Measurements from ENCODE around the gene TNFRSF1B. TPM values are rescaled to one million over a fixed set of nuclear protein-coding genes. Genes with fewer than 3 reads are reported as not detected.

Gene TNFRSF1B
- total RNA-seq, 1 donor from 2014 or later = 16.2 TPM

DNA sequence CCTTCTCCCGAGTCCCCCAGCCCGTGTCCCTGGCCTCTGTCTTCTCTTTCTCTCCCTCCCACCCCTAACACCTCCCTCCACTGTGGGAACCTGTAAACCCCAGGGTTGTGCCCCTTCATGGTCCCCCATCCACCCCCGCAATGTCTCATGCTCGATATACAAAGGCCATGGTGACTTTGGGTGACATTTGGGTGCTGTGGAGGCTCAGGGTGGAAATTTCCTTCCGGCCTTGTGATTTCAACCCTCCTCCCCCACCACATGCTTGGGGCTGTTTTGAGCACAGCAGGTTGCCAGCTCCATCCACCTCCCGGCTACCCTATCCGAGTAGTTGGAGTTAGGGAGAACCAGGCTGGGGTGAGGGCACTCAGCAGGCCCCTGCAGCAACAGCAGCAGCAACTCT, 37.3 kb downstream of the TNFRSF1B start:
- TF ChIP-seq, protein P1, sequence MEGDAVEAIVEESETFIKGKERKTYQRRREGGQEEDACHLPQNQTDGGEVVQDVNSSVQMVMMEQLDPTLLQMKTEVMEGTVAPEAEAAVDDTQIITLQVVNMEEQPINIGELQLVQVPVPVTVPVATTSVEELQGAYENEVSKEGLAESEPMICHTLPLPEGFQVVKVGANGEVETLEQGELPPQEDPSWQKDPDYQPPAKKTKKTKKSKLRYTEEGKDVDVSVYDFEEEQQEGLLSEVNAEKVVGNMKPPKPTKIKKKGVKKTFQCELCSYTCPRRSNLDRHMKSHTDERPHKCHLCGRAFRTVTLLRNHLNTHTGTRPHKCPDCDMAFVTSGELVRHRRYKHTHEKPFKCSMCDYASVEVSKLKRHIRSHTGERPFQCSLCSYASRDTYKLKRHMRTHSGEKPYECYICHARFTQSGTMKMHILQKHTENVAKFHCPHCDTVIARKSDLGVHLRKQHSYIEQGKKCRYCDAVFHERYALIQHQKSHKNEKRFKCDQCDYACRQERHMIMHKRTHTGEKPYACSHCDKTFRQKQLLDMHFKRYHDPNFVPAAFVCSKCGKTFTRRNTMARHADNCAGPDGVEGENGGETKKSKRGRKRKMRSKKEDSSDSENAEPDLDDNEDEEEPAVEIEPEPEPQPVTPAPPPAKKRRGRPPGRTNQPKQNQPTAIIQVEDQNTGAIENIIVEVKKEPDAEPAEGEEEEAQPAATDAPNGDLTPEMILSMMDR (IDR thresholded peaks at IDR 0.05; ENCODE audit: borderline replicate concordance) = no peak
- no peak overlapping the region for H3K27ac ChIP-seq (replicated peaks)
- H3K27me3 ChIP-seq (ENCODE audit: low read depth) = peaks cover 6% of the 10 kb centered on the region
- intact Hi-C loops (cut with micrococcal nuclease) = no loop called here
- peaks cover 45% of the 10 kb centered on the region for H3K36me3 ChIP-seq
- DNase-seq = no peak
- no peaks in the 10 kb centered on the region for H3K9me3 ChIP-seq (replicated peaks)
- H3K4me1 ChIP-seq = peaks cover 9% of the 10 kb centered on the region
- H3K4me3 ChIP-seq = no peak overlapping the region

DNA sequence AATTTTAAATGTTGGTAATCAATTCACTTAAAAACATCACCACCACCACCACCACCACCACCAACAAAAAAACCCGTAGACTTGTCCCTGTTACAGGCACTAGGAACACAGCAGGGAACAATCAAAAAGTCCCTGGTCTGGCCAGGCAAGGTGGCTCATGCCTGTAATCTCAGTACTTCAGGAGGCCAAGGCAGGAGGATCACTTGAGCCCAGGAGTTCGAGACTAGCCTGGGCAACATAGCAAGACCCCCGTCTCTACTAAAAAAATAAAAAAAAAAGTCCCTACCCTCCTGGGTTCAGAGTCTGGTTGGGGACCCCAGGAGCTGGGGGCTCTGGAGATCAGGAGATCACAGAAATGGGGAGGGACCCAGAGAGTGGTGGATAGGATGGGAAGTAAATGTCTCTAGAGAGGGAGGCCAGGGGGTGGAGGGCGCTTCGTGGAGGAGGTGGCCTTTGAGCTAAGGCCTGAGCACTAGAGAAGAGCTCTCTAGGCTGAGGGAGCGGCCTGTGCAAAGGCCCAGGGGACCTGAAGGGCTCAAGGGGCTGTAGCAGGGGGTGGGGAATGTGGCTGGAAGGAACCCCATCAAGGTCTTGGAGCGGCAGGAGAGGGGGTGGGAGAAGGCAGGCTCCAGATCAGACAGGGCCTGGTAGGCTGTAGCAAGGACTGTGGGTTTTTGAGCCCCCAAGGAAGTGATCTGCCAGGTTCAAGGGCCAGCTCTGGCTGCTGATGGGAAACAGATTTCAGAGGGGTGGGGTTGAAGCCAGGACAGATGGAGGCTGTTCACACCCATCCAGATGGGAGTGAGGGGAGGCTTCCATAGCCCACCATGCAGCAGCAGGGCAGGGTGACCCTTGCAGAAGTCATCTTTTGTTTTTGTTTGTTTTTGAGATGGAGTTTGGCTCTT, 38.2 kb downstream of the TNFRSF1B start:
- intact Hi-C loops (cut with micrococcal nuclease) = no loop called here
- Histone ChIP-seq H3K4me3 (no peak overlapping the region), H3K9me3 (replicated peaks) (no peaks in the 10 kb centered on the region), H3K4me1 (peaks cover 13% of the 10 kb centered on the region), H3K27me3 (ENCODE audit: low read depth) (no peaks in the 10 kb centered on the region), H3K36me3 (peaks cover 45% of the 10 kb centered on the region), H3K27ac (replicated peaks) (peak overlapping the region; percentile 40)
- DNase-seq = no peak
- TF ChIP-seq, protein P1 (IDR thresholded peaks at IDR 0.05; ENCODE audit: borderline replicate concordance) = no peak

DNA sequence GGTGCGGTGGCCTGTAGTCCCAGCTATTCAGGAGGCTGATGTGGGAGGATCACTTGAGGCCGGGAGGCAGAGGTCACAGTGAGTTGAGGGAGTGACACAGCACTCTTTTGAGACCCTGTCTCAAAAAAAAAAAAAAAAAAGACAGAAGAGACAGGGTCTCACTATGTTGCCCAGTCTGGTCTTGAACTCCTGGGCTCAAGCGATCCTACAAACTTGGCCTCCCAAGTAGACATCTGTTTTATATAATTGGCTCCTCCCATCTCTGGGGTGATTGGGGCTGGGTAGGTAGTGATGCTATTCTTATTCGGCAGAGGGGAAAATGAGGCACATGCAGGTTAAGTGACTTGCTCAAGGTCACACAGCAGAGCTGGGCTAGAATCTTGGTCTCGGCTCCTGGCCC, 39.4 kb downstream of the TNFRSF1B start:
- TF ChIP-seq, protein P1 (IDR thresholded peaks at IDR 0.05; ENCODE audit: borderline replicate concordance) = no peak
- Histone ChIP-seq H3K9me3 (replicated peaks) (no peaks in the 10 kb centered on the region), H3K36me3 (peaks cover 45% of the 10 kb centered on the region), H3K4me3 (no peak overlapping the region), H3K4me1 (peaks cover 13% of the 10 kb centered on the region), H3K27ac (replicated peaks) (no peak overlapping the region), H3K27me3 (ENCODE audit: low read depth) (no peaks in the 10 kb centered on the region)
- no peak for DNase-seq
- intact Hi-C loops (cut with micrococcal nuclease) = no loop called here

DNA sequence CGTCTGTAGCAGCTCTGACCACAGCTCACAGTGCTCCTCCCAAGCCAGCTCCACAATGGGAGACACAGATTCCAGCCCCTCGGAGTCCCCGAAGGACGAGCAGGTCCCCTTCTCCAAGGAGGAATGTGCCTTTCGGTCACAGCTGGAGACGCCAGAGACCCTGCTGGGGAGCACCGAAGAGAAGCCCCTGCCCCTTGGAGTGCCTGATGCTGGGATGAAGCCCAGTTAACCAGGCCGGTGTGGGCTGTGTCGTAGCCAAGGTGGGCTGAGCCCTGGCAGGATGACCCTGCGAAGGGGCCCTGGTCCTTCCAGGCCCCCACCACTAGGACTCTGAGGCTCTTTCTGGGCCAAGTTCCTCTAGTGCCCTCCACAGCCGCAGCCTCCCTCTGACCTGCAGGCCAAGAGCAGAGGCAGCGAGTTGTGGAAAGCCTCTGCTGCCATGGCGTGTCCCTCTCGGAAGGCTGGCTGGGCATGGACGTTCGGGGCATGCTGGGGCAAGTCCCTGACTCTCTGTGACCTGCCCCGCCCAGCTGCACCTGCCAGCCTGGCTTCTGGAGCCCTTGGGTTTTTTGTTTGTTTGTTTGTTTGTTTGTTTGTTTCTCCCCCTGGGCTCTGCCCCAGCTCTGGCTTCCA, 40.1 kb downstream of the TNFRSF1B start:
- Histone ChIP-seq H3K9me3 (replicated peaks) (no peaks in the 10 kb centered on the region), H3K4me1 (peaks cover 13% of the 10 kb centered on the region), H3K27me3 (ENCODE audit: low read depth) (no peaks in the 10 kb centered on the region), H3K27ac (replicated peaks) (no peak overlapping the region), H3K4me3 (no peak overlapping the region), H3K36me3 (peaks cover 41% of the 10 kb centered on the region)
- TF ChIP-seq, protein P1 (IDR thresholded peaks at IDR 0.05; ENCODE audit: borderline replicate concordance) = no peak
- intact Hi-C loops (cut with micrococcal nuclease) = no loop called here
- no peak for DNase-seq

DNA sequence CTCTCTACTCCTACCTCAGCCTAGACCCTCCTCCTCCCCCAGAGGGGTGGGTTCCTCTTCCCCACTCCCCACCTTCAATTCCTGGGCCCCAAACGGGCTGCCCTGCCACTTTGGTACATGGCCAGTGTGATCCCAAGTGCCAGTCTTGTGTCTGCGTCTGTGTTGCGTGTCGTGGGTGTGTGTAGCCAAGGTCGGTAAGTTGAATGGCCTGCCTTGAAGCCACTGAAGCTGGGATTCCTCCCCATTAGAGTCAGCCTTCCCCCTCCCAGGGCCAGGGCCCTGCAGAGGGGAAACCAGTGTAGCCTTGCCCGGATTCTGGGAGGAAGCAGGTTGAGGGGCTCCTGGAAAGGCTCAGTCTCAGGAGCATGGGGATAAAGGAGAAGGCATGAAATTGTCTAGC, 41.5 kb downstream of the TNFRSF1B start:
- TF ChIP-seq, protein P1 (IDR thresholded peaks at IDR 0.05; ENCODE audit: borderline replicate concordance) = no peak
- DNase-seq = no peak
- Histone ChIP-seq H3K4me1 (peaks cover 13% of the 10 kb centered on the region), H3K27me3 (ENCODE audit: low read depth) (no peaks in the 10 kb centered on the region), H3K27ac (replicated peaks) (no peak overlapping the region), H3K36me3 (peaks cover 27% of the 10 kb centered on the region), H3K4me3 (no peak overlapping the region), H3K9me3 (replicated peaks) (no peaks in the 10 kb centered on the region)
- intact Hi-C loops (cut with micrococcal nuclease) = loop anchor here (2.0 kb wide), 1 partner anchor 83 kb away; no protein-coding TSS in a partner anchor
